HG02970 (cell line): ENCODE results near the gene GGT6.

Source experiments
- ATAC-seq: cut with Tn5 transposase; IDR thresholded peaks from one replicate; pipeline ENCODE4 v1.9.1; 2021; ENCODE audit warnings: mild to moderate bottlenecking, moderate library complexity, moderate number of reproducible peaks; ENCODE audit not compliant: unreplicated experiment, low FRiP score

The GGT6 gene

GRCh38 chr17:4576729-4577322 lies 16.4 kb upstream of the GGT6 start:
- no peak for ATAC-seq

- ATAC-seq: no peak
These were observed 15.8 kb upstream of the GGT6 start for GRCh38 chr17:4576161-4576558.

- ATAC-seq: no peak
These were observed 14.2 kb upstream of the GGT6 start for GRCh38 chr17:4574448-4575045.

- ATAC-seq: no peak
These were observed 13.3 kb upstream of the GGT6 start for GRCh38 chr17:4573669-4574068.

GRCh38 chr17:4573115-4573514 lies 12.7 kb upstream of the GGT6 start:
- no peak for ATAC-seq

- ATAC-seq: no peak
These were observed 11.8 kb upstream of the GGT6 start for GRCh38 chr17:4572131-4572530.

- ATAC-seq: no peak
These were observed 9.2 kb upstream of the GGT6 start for GRCh38 chr17:4569591-4569990.

- no peak for ATAC-seq
These were observed 6.4 kb upstream of the GGT6 start for GRCh38 chr17:4566785-4567184.

- ATAC-seq: no peak
These were observed 5.1 kb upstream of the GGT6 start for GRCh38 chr17:4565209-4566141.

- ATAC-seq: no peak
These were observed 1.9 kb upstream of the GGT6 start for GRCh38 chr17:4562015-4562969.

- ATAC-seq: no peak
These were observed 470 bp upstream of the GGT6 start for GRCh38 chr17:4560837-4561256.

GRCh38 chr17:4559966-4560365 lies 411 bp downstream of the GGT6 start:
- ATAC-seq: no peak

- no peak for ATAC-seq
These were observed 1.1 kb downstream of the GGT6 start for GRCh38 chr17:4559139-4559791.

GRCh38 chr17:4558347-4558971 lies 1.9 kb downstream of the GGT6 start:
- ATAC-seq: no peak

GRCh38 chr17:4557626-4558346 lies 2.6 kb downstream of the GGT6 start:
- no peak for ATAC-seq

GRCh38 chr17:4556996-4557395 lies 3.4 kb downstream of the GGT6 start:
- no peak for ATAC-seq

GRCh38 chr17:4555873-4556759 lies 4.3 kb downstream of the GGT6 start:
- no peak for ATAC-seq
